GM18498 (cell line): Measurements from ENCODE around the gene GPR35.

Experiments
- ATAC-seq: cut with Tn5 transposase; IDR thresholded peaks from one replicate; pipeline ENCODE4 v1.9.1; 2021; ENCODE audit warnings: mild to moderate bottlenecking, moderate library complexity; ENCODE audit not compliant: unreplicated experiment

The GPR35 gene

DNA sequence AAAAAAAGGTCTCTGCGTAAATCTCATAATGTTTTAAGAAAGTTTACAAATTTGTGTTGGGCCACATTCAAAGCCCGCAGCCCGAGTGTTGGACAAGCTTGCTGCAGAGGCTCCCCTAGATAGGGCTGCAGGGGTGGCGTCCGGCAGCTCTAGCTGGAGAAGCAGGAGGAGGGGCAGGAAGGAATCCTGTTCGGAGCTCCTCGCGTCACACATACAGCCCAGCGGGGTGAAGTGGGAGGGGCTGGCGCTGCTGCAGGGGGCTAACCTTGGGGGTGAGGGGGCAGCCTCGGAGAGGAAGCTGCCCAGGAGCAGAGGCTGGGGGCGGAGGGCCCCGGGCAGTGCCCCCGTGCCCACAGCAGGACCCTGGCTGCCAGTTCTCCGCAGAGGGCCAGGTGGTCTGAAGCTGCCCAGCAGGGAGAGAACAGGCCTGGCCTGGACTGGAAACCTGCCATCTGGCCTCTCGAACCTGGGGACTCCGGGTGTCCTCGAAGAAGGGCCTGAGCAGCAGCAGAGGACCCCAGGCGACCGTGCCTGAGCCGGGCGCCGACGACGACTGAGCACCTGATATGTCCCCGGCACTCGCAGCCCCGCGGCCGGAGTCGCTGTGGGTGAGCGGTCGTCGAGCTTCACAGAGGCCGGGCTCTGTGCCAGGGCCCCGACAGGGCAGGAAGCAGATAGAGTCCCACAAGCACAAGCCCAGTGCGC lies 2.6 kb upstream of the GPR35 start:
- no peak for ATAC-seq

DNA sequence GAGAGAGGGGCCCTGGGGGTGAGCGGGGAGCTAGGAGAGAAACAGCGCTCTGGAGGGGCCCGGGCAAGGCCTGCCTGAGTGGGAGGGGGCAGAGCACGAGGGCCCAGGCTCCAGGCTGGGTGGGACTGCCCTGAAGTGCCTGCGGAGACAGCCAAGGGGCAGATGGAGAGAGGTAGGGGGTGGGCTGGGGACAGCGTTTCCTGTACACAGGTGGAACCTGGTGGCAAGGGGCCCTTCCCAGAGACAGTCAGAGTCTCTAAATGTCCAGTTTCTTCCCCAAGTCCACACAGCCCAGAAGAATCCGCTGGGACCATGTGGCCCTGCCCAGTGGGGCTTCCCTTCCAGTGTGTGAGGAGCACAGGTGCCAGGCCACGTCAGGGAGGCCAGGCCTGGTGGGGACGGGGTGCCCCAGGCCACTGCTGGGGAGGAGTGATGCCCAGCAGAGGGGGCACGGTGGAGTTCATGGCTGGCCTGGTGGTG lies 1.7 kb upstream of the GPR35 start:
- no peak for ATAC-seq

DNA sequence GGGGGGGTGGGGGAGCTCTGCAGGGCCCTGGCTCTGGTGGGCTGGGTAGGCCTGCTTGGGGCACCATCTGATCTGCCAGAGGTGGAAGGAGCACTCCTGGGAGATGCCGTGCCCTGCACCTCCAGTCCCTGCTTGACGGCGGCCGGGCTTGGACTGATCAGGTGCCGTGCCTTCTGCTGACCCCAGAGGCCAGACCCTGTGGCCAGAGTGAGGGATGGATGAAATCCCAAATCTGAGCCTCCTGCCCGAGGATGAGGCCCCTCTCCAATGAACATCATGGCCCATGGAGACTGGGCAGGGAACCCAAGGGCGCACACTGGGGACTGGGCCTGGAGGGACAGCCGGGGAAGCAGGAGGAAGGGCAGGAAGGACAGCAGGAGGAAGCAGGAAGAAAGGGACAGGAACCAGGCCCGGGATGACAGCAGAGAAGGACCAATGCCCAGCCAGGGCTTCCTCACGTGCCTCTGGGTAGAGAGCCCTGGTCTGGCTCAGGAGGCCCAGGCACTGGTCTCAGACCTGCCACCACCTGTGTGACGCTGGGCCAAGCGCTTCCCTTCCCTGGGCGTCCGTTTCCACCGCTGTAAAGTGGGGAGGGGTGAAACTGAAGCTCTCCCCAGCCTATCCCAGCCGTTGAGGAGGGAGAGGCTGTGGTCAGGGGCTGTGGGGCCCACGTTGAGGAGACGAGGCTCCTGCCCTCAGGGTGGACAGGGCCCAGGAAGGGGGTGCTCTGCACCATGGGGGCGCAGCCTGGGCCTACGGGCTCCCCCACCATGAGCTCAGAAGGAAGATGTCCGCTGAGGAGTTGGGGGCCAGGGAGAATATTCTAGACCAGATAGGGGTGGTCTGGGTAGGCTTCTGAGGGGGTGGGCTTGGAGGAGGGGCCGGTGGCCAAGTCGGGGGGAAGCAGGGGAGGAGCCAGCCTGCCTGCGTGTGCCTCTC lies 1.0 kb upstream of the GPR35 start:
- no peak for ATAC-seq

DNA sequence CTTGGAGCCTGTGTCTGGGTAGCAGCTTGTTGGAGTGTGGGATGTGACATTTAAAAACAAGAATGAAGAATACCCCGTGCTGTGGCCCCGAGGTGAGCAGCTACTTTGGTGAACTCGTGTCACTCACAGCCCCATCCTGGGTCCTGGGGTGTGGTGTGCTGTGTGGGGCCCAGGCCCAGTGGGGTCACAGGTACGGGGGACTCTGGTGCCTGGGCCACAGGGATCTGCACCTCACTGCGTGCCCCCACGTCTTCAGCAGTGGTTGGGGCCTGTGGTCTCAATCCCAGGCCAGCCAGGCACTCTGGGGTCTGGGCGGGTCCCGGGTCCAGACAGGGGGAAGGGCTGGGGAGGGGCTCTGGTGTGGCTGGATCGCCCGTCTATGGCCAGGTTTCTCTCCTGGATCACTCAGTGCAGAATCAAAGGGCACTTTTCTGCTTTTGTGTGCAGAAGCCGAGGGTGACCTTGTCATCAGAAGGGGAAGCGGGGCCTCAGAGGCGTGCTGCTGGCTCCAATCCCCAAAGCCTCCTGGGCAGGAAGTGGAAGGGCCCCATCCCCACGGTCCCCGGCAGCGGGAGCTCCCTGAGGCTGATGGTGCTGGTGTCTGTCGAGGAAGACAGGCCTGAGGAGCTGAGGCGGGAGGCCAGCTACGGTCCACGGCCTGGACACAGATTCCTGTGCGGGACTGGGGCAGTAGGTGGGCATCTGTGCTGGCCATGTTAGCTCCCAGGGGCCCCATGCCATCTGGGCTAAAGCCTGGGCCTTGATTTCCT lies 1.4 kb downstream of the GPR35 start:
- ATAC-seq = no peak

DNA sequence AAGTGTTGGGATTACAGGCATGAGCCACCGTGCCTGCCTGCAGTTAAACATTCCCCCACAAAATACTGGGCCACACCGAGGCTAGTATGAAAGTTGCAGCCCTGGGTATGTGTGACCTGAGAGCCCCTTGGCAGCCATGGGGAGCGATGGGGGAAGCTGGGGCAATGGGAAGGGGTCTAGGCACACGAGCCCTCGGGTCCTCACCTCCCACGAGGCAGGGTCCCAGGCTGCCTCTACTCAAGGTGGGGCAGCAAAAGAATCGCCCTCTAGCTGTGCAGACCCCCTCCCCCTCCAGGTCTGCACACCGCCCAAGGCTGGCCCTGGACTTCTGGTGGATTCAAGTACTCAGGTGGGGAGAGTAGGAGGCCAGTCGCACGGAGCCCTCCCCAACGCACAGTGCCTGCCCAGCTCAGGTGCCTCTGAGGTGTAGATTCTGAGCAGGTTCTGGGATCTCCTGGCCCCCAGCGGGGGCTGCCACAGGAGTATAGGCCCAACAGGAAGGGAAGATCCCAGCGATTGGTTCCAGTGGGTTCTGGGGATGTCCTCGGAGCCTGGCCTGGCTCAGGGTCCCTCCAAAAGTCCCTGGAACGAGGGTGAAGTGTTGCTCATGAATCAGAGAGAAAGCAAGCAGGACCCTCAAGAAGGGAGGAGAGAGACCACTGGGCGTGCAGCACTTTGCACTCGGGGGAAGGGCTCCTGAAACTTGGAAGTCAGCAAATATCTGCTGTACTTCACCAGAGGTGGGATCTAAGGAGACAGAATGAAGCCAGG lies 2.6 kb downstream of the GPR35 start:
- ATAC-seq = no peak

DNA sequence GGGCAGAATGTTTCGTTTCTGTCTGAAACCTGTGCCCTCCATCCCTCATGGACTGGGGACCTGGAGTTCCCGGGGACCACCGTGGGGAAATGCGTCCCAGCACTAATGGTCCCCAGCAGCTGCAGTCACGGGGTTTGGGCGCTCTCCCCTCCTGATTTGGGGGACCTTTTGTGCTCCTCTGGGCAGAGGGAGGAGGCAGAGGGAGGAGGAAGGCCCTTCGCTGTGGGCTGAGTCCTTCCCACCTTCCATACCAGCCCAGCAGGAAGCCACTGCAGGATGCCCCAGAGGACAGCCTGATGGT lies 3.2 kb downstream of the GPR35 start:
- ATAC-seq = no peak

DNA sequence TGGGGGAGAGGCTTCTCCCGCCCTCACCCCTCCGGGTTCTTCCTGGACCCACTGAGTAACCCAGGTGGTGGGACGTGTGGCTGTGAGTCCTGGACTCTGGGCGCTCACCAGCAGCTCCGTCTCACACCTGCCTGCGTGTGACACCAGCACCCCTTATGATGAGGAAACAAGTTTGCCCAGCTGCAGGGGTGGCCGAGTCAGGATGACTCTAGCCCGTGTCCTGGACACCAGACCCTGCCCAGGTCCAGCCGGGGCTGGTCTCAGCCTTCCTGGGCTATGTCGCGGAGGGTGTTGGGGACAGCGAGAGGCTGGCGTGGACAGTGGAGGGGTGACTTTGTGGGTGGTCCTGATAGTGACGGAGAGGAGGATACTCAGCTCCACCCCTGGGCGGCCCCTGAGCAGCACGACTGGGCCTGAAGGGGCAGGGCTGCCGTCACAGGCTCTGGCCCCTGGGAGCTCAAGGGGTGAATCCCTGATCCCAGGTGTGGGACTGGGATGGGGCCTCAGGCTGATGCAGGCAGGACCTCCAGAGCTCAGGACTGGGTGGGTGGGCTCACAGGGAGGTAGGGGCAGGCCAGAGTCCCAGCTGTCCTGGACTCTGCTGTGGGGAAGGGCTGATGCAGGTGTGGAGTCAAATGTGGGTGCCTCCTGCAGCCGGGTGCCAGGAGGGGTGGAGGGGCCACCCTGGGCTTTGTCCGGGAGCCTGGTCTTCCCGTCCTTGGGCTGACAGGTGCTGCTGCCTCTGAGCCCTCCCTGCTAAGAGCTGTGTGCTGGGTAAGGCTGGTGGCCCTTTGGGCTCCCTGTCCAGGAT lies 3.7 kb downstream of the GPR35 start:
- no peak for ATAC-seq

DNA sequence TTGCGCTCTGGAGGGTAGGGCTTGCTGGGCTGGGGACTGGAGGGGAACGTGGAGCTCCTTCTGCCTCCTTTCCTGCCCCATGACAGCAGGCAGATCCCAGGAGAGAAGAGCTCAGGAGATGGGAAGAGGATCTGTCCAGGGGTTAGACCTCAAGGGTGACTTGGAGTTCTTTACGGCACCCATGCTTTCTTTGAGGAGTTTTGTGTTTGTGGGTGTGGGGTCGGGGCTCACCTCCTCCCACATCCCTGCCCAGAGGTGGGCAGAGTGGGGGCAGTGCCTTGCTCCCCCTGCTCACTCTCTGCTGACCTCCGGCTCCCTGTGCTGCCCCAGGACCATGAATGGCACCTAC lies 4.3 kb downstream of the GPR35 start:
- ATAC-seq = no peak

DNA sequence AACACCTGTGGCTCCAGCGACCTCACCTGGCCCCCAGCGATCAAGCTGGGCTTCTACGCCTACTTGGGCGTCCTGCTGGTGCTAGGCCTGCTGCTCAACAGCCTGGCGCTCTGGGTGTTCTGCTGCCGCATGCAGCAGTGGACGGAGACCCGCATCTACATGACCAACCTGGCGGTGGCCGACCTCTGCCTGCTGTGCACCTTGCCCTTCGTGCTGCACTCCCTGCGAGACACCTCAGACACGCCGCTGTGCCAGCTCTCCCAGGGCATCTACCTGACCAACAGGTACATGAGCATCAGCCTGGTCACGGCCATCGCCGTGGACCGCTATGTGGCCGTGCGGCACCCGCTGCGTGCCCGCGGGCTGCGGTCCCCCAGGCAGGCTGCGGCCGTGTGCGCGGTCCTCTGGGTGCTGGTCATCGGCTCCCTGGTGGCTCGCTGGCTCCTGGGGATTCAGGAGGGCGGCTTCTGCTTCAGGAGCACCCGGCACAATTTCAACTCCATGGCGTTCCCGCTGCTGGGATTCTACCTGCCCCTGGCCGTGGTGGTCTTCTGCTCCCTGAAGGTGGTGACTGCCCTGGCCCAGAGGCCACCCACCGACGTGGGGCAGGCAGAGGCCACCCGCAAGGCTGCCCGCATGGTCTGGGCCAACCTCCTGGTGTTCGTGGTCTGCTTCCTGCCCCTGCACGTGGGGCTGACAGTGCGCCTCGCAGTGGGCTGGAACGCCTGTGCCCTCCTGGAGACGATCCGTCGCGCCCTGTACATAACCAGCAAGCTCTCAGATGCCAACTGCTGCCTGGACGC lies 4.9 kb downstream of the GPR35 start:
- ATAC-seq = no peak

DNA sequence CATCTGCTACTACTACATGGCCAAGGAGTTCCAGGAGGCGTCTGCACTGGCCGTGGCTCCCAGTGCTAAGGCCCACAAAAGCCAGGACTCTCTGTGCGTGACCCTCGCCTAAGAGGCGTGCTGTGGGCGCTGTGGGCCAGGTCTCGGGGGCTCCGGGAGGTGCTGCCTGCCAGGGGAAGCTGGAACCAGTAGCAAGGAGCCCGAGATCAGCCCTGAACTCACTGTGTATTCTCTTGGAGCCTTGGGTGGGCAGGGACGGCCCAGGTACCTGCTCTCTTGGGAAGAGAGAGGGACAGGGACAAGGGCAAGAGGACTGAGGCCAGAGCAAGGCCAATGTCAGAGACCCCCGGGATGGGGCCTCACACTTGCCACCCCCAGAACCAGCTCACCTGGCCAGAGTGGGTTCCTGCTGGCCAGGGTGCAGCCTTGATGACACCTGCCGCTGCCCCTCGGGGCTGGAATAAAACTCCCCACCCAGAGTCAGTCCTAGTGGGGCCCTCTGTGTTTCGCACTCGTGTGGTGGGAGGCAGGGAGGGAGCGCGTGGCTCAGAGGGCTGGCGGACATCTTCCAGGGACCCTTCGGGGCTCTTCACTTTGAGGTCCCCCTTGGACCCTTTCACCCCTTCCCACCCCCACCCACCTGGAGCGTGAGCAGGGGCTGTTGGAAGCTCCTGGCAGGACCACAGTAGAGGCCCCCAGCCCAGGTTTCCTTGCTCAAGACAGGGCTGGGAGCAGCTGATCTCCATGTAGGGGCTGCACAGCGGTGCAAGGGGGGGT lies 5.7 kb downstream of the GPR35 start:
- no peak for ATAC-seq

DNA sequence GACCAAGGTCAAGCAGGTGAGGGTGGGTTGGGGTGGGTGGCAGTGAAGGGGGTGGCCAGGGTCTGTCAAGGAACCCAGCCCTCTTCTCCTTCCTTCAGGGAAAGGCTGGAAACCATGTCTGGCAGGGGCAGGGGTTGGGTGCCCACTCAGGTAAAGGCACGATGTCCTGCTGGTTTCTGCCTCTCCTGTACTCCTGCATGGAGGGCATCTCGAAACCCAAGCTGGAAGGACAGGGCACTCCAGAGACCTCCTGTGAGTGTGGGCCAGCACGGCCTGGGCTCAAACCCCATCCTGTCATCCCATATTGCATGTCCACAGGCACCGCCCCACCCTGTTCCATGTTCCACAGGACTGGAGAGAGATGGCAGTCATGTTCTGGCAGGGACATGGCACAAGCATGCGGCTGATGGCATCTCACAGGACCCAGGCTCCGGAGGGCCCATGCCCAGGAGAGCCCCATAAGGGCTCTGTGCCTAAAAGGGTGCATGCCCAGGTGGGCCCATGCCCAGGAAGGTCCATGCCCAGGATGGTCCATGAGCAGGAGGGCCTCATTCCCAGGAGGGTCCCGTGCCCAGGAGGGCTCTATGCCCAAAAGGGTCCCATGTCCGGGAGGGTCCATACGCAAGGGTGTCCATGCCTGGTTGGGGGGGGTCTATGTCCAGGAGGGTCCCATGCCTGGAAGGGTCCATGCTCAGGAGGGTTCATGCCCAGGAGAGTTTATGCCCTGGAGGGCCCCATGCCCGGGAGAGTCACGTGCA lies 6.4 kb downstream of the GPR35 start:
- ATAC-seq = no peak

DNA sequence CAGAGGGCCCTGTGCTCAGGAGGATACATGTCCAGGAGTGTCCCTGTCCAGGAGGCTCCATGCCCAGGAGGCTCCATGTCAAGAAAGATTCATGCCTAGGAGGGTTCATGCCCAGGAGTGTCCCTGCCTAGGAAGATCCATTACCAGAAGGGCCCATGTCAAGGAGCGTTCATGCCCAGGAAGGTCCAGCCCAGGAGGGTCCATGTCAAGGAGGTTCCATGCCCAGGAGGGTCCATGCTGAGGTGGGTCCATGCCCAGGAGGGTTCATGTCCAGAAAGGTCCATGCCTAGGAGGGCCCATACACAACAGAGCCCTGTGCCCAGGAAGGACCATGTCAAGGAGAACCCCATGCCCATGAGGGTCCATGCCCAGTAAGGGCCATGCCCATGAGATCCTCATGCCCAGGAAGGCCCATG lies 7.0 kb downstream of the GPR35 start:
- no peak for ATAC-seq

DNA sequence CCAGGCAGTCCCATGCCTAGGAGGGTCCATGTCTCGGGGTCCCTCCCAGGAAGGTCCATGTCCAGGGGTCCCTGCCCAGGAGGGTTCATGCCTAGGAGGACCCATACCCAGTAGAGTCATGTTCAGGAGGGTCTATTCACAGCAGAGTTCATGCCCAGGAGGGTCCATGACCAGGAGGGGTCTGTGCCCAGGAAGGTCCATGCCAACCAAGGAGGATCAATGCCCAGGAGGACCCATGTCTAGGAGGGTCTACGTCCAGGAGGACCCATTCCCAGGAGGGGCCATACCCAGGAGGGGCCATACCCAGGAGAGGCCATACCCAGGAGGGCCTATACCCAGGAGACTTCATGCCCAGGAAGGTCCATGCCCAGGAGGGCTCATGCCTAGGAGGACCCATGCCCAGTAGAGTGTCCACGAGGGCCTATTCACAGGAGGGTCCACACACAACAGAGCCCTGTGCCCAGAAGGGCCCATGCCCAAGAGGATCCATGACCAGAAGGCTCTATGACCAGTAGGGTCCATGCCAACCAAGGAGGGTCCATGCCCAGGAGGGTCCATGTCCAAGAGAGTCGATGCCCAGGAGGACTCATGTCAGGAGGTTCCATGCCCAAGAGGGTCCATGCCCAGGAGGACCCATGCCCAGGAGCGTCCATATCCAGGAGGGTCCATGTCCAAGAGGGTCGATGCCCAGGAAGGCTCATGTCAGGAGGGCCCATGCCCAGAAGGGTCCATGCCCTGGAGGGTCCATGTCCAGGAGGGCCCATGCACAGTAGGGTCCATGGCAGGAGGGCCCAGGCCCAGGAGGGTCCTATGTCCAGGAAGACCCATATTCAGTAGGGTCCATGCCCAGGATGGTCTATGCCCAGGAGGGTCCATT lies 10.1 kb downstream of the GPR35 start:
- no peak for ATAC-seq

DNA sequence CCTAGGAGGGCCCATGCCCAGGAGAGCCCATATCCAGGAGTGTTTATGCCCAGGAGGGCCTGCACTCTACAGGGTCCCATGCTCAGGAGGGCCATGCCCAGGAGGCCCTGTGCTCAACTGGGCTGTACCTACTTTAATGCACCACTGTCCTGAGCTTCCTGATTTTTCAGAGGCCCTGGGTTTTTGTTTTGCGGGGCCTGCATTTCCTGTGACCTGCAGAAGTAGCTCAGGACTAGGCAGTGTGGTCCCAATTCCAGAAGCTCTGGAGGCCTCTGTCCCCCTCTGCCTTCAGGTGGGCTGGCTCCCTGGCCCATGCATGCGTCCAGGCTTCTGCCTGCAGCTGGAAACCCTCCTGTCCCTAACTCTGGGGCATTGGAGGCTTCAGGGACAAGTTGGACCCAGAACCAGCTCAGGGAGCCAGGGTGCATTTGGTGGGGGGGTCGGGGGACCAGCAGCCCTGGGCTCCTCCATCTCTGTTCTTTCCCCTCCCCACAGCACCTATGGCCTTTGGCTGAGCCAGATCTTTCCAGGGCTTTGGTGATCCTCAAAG lies 10.8 kb downstream of the GPR35 start:
- no peak for ATAC-seq

DNA sequence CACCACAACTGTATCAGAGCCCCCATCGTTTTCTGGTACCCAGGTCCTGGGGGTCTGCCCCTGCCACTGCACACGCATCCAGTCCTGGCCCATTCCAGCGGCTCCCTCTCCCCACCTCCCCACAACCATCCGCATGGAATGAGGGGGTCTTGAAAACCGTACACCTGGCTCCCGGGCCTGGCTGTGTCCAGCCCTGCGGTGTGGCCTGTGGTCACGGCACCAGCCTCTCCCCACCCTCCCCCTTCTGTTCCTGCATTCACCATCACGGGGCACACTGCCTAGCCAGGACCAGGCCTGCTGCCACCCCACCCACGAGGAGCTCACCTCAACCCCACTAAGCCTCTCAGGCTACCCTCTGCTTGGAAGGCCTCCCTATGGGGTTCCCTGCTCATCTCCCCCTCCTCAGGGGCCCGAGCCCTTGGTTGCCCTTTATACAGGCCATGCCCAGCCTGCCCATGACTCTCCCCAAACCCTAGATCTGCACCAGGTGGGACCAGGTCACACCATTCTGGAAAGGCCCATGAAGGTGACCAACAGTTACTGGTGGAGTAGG lies 11.4 kb downstream of the GPR35 start:
- no peak for ATAC-seq
